Vagina (tissue), 2 donors: ENCODE data around the gene NDUFAF8. TPM values are rescaled to one million over a fixed set of nuclear protein-coding genes. Genes with fewer than 3 reads are reported as not detected.

Source experiments
- DNase-seq, 2 donors: peaks; one replicate each; pipeline ENCODE4 v3.0.0-alpha.2; 2017; ENCODE audit errors: extremely low spot score in 2 of 2
- H3K27ac ChIP-seq: fragments of 200-600 bp; sonication (generic); one replicate; pipeline ENCODE4 v1.5.1; 2019
- H3K27me3 ChIP-seq: fragments of 200-600 bp; sonication (generic); one replicate; pipeline ENCODE4 v1.5.1; 2019
- H3K36me3 ChIP-seq, 2 donors: fragments of 200-600 bp; sonication (generic); one replicate each; pipeline ENCODE4 v1.5.1; 2017 to 2019
- H3K4me1 ChIP-seq: fragments of 200-600 bp; sonication (generic); one replicate; pipeline ENCODE4 v1.5.1; 2019
- H3K4me3 ChIP-seq, 2 donors: fragments of 200-600 bp; sonication (generic); 1 replicate in 1 of 2; 2 replicates in 1 of 2; pipeline ENCODE4 v1.5.1; 2016 to 2019
- H3K9me3 ChIP-seq: fragments of 200-600 bp; sonication (generic); one replicate; pipeline ENCODE4 v1.5.1; 2019
- POLR2A ChIP-seq, 2 donors: fragments of 450-650 bp; IDR thresholded peaks; one replicate each; pipeline ENCODE4 v1.6.1; 2017; ENCODE audit warnings: antibody characterized with exemption in 2 of 2, mild to moderate bottlenecking in 2 of 2, moderate library complexity in 2 of 2
- POLR2AphosphoS5 ChIP-seq, 2 donors: sonication (generic); formaldehyde crosslinking; IDR thresholded peaks; one replicate each; pipeline ENCODE4 v1.9.0; 2017; ENCODE audit warnings: antibody characterized with exemption in 2 of 2, mild to moderate bottlenecking in 2 of 2, low read depth in 1 of 2; ENCODE audit not compliant: insufficient read depth in 1 of 2
- intact Hi-C: fragments of 100-400 bp; cut with DNase I; formaldehyde crosslinking; loops from one replicate; pipeline ENCODE4 v1.15.1; 2023
- total RNA-seq: library from RNA; depleted of rRNA; stranded (reverse); fragments of >200 nt; gene quantifications from one replicate; pipeline ENCODE4 v1.2.3, GENCODE V29; 2016
- TF ChIP-seq, protein P1 (sequence below), 3 experiments: fragments of 450-650 bp in 2 of 3; fragments of 200-600 bp in 1 of 3; sonication (generic) in 1 of 3; IDR thresholded peaks; one replicate each; pipeline ENCODE4 v1.5.1; 2017 to 2019; ENCODE audit warnings: antibody characterized with exemption in 3 of 3, mild to moderate bottlenecking in 2 of 3, moderate library complexity in 2 of 3

The NDUFAF8 gene
- total RNA-seq, 1 donor from 2014 or later: 52.5 TPM

DNA sequence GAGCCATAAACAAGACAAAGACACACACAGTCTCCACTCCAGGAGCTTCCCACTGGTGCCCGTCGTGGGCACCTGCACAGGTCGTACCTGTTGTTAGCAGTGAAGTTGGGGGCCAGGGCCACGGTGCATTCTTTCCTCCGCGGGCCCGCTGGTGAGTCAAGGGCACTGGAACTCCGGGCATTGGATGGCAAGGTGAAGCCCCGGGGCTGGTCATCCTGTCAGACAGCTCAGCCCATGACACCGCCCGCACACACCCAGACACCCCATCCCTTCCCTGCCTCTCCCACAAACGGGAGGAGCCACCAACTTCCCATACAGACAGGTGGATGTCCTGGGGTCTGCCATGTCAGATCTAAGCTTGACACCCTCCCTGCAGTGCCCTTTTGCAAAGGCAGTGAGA lies 32.5 kb upstream of the NDUFAF8 start:
- intact Hi-C loops: no loop called here
- no peaks in the 10 kb centered on the region for H3K27me3 ChIP-seq
- no peaks in the 10 kb centered on the region for H3K9me3 ChIP-seq
- no peaks in the 10 kb centered on the region for H3K4me1 ChIP-seq
- H3K36me3 ChIP-seq: peaks cover 0 to 12% of the 10 kb centered on the region in 2 donors
- no peak overlapping the region for H3K4me3 ChIP-seq
- no peak overlapping the region for H3K27ac ChIP-seq
- no peak for DNase-seq
- TF ChIP-seq POLR2A (IDR thresholded peaks at IDR 0.05) (no peak), POLR2AphosphoS5 (IDR thresholded peaks at IDR 0.05; ENCODE audit: insufficient read depth in 1 of 2, low read depth in 1 of 2) (no peak)
- TF ChIP-seq, protein P1, sequence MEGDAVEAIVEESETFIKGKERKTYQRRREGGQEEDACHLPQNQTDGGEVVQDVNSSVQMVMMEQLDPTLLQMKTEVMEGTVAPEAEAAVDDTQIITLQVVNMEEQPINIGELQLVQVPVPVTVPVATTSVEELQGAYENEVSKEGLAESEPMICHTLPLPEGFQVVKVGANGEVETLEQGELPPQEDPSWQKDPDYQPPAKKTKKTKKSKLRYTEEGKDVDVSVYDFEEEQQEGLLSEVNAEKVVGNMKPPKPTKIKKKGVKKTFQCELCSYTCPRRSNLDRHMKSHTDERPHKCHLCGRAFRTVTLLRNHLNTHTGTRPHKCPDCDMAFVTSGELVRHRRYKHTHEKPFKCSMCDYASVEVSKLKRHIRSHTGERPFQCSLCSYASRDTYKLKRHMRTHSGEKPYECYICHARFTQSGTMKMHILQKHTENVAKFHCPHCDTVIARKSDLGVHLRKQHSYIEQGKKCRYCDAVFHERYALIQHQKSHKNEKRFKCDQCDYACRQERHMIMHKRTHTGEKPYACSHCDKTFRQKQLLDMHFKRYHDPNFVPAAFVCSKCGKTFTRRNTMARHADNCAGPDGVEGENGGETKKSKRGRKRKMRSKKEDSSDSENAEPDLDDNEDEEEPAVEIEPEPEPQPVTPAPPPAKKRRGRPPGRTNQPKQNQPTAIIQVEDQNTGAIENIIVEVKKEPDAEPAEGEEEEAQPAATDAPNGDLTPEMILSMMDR (IDR thresholded peaks at IDR 0.05): no peak

DNA sequence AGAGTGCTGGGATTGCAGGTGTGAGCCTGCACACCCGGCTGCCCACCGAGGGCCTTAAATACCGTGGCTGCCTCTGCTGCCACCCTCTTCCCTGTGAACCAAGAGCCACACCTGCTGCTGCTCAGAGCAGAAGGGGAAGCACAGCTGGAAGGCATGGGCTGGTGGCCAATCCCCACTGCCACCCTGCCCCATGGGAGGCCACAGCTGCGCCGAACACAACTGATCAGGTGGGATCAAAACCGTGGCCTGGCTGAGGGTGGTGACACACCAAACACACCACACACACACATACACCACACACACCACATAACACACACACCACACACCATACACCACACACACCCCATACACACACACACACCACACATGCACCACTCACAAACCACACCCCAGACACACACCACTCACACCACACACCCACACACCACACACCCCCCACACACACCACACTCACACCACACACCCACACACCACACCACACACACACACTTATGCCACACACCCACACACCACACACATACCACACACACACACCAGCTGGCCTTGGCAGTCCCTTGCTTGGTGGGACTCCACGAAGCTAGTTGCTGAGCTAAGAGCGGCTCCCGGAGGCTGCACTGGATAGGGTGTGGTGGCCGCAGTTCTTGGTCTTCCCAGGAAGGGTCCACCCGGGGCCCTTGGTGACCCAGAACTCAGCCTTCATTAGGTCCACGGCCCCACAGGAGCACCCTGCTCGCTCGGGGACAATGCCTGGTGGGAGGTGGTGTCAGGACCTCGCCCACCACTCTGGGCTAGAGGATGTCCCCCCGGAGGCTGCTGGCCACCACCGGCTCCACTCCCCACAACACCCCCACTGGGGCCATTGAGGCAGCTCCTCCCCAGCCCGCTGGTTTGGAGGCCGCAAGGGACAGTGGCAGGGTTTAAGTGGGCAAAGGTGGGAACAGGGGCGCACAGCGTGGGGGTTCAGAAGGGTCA lies 31.2 kb upstream of the NDUFAF8 start:
- Histone ChIP-seq H3K4me1 (no peaks in the 10 kb centered on the region), H3K27me3 (no peaks in the 10 kb centered on the region), H3K9me3 (no peaks in the 10 kb centered on the region), H3K27ac (no peak overlapping the region), H3K4me3 (no peak overlapping the region), H3K36me3 (peaks cover 0 to 12% of the 10 kb centered on the region in 2 donors)
- DNase-seq: no peak
- intact Hi-C loops: no loop called here
- TF ChIP-seq, protein P1 (IDR thresholded peaks at IDR 0.05): no peak
- TF ChIP-seq POLR2AphosphoS5 (IDR thresholded peaks at IDR 0.05; ENCODE audit: insufficient read depth in 1 of 2, low read depth in 1 of 2) (no peak), POLR2A (IDR thresholded peaks at IDR 0.05) (no peak)

DNA sequence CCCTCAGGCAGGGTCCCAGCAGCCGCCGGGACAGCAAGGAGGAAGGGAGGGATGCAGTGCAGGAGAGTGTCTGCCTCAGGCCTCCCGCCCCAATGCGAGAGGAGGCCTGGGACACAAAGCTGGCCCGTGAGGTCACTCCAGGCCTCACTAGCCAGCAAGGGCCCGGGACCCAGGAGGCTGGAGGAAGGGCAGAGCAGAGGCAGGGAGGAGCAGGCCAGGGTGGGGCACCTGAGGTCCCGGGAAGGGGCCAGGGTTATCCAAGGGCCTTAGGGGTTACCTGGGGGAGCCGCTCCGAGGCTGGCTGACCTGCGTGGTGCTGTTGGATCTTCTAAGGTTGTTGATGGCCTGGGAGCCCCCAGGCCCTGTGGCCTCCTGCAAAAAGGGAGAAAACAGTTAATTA lies 30.5 kb upstream of the NDUFAF8 start:
- H3K4me3 ChIP-seq: no peak overlapping the region
- H3K27me3 ChIP-seq: no peaks in the 10 kb centered on the region
- no peak overlapping the region for H3K27ac ChIP-seq
- no peaks in the 10 kb centered on the region for H3K4me1 ChIP-seq
- H3K9me3 ChIP-seq: no peaks in the 10 kb centered on the region
- TF ChIP-seq POLR2AphosphoS5 (IDR thresholded peaks at IDR 0.05; ENCODE audit: insufficient read depth in 1 of 2, low read depth in 1 of 2) (no peak), POLR2A (IDR thresholded peaks at IDR 0.05) (no peak)
- TF ChIP-seq, protein P1 (IDR thresholded peaks at IDR 0.05): no peak
- H3K36me3 ChIP-seq: peaks cover 0 to 12% of the 10 kb centered on the region in 2 donors
- DNase-seq: no peak
- intact Hi-C loops: no loop called here

DNA sequence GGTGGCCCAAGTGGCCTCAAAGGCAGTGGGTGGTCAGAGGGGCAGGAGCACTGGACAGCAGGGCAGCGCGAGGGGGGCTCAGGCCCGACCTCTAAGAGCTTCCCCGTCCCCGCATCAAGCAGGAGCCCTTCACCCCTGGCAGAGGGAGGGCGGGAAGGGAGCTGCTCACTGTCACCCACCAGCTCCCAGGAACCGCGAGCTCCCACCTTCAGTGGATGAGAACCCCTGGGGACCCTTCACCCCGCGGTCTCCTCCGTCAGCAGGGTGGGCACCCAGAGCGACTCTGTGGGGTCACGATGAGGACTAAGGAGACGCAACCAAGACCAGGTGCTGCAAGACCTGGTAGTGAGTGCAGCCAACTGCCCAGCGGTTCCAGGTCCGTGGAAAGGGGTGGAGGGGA lies 30.0 kb upstream of the NDUFAF8 start:
- DNase-seq: no peak
- intact Hi-C loops: no loop called here
- Histone ChIP-seq H3K27me3 (no peaks in the 10 kb centered on the region), H3K4me3 (no peak overlapping the region), H3K9me3 (no peaks in the 10 kb centered on the region), H3K36me3 (peaks cover 0 to 12% of the 10 kb centered on the region in 2 donors), H3K4me1 (no peaks in the 10 kb centered on the region), H3K27ac (no peak overlapping the region)
- TF ChIP-seq, protein P1 (IDR thresholded peaks at IDR 0.05): no peak
- TF ChIP-seq POLR2A (IDR thresholded peaks at IDR 0.05): no peak
- TF ChIP-seq POLR2AphosphoS5 (IDR thresholded peaks at IDR 0.05; ENCODE audit: insufficient read depth in 1 of 2, low read depth in 1 of 2): no peak

DNA sequence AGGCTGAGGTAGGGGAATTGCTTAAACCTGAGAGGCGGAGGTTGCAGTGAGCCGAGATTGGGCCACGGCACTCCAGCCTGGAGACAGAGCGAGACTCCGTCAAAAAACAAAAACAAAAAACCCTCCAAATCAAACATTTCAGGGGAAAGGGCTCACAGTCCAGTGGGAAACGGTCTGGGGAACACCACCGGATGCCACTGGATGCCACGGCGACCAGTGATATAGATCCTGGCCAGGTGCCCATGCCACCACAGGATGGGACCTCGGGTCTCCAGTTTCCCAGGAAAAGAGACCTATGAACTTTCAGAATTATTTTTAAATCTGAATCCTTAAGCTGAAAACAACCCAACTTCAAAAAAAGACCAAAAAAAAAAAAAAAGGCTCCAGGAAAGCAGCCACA lies 28.7 kb upstream of the NDUFAF8 start:
- H3K36me3 ChIP-seq: peaks cover 0 to 12% of the 10 kb centered on the region in 2 donors
- no peak overlapping the region for H3K27ac ChIP-seq
- no peaks in the 10 kb centered on the region for H3K9me3 ChIP-seq
- H3K4me3 ChIP-seq: no peak overlapping the region
- no peak for DNase-seq
- no peak for TF ChIP-seq POLR2AphosphoS5 (IDR thresholded peaks at IDR 0.05; ENCODE audit: insufficient read depth in 1 of 2, low read depth in 1 of 2)
- no peak for TF ChIP-seq POLR2A (IDR thresholded peaks at IDR 0.05)
- TF ChIP-seq, protein P1 (IDR thresholded peaks at IDR 0.05): no peak
- no peaks in the 10 kb centered on the region for H3K27me3 ChIP-seq
- intact Hi-C loops: no loop called here
- H3K4me1 ChIP-seq: no peaks in the 10 kb centered on the region
